IMR-90 (cell line): ENCODE results near the gene MAPK1. TPM values are rescaled to one million over a fixed set of nuclear protein-coding genes. Genes with fewer than 3 reads are reported as not detected.

Source experiments
- ATAC-seq: fragments of 200-7000 bp; cut with Tn5 transposase; 2 replicates; pipeline ENCODE4 v1.9.1; 2020; ENCODE audit warnings: low read depth, mild to moderate bottlenecking, moderate library complexity
- BruUV-seq: library from RNA; stranded (reverse); fragments of 400-500 nt; replicated peaks from 2 replicates; lab custom pipeline; 2021; lab: Mats Ljungman, UMichigan
- CTCF ChIA-PET: fragments of 300-600 bp; formaldehyde crosslinking; extraction: SDS; loops from one replicate; lab custom pipeline; 2021; ENCODE audit warnings: antibody characterized with exemption; lab: Yijun Ruan, JAX
- POLR2A ChIA-PET: fragments of 300-600 bp; sonication (Branson Sonifier 250); formaldehyde crosslinking; loops from one replicate; lab custom pipeline; 2022; ENCODE audit warnings: antibody characterized with exemption; ENCODE audit not compliant: unreplicated experiment; lab: Charles Lee
- DNase-seq: peaks from one replicate; pipeline ENCODE4 v3.0.0; 2013
- H2AFZ ChIP-seq: replicated peaks from 2 replicates; pipeline ENCODE3; 2013; ENCODE audit warnings: low read length, mild to moderate bottlenecking; ENCODE audit not compliant: poor library complexity
- H2AK5ac ChIP-seq: 2 replicates; pipeline ENCODE4 v1.6.1; 2013; ENCODE audit warnings: low read depth, low read length, inconsistent platforms
- H2AK9ac ChIP-seq: replicated peaks from 2 replicates; pipeline ENCODE3; 2013; ENCODE audit warnings: mild to moderate bottlenecking, low read depth, low read length, moderate library complexity; ENCODE audit not compliant: poor library complexity
- H2BK120ac ChIP-seq: 2 replicates; pipeline ENCODE4 v1.6.1; 2013; ENCODE audit warnings: low read depth, low read length, inconsistent platforms
- H2BK15ac ChIP-seq: 3 replicates; pipeline ENCODE4 v1.6.1; 2013; ENCODE audit warnings: low read depth, low read length, inconsistent platforms
- H2BK20ac ChIP-seq: 2 replicates; pipeline ENCODE4 v1.6.1; 2013; ENCODE audit warnings: low read depth, mild to moderate bottlenecking, inconsistent platforms, low read length, moderate library complexity
- H2BK5ac ChIP-seq: 2 replicates; pipeline ENCODE4 v1.6.1; 2013; ENCODE audit warnings: mild to moderate bottlenecking, low read depth, low read length, inconsistent platforms; ENCODE audit not compliant: poor library complexity, severe bottlenecking
- H3K14ac ChIP-seq: replicated peaks from 2 replicates; pipeline ENCODE4 v1.6.1; 2013; ENCODE audit warnings: low read depth, low read length, inconsistent platforms
- H3K18ac ChIP-seq: 2 replicates; pipeline ENCODE4 v1.6.1; 2013; ENCODE audit warnings: low read depth, low read length, control low read depth
- H3K23ac ChIP-seq: 2 replicates; pipeline ENCODE4 v1.6.1; 2013; ENCODE audit warnings: low read depth, low read length, inconsistent platforms
- H3K27ac ChIP-seq: 2 replicates; pipeline ENCODE4 v1.5.1; 2013; ENCODE audit warnings: mild to moderate bottlenecking, control low read depth, low read length; ENCODE audit not compliant: insufficient read depth
- H3K27me3 ChIP-seq: 2 replicates; pipeline ENCODE4 v1.6.1; 2013; ENCODE audit warnings: low read length; ENCODE audit not compliant: control insufficient read depth, insufficient read depth
- H3K36me3 ChIP-seq: 2 replicates; pipeline ENCODE4 v1.6.1; 2013; ENCODE audit warnings: low read length, mixed read lengths; ENCODE audit not compliant: control insufficient read depth, insufficient read depth
- H3K4ac ChIP-seq: 2 replicates; pipeline ENCODE4 v1.6.1; 2013; ENCODE audit warnings: low read depth, low read length, inconsistent platforms
- H3K4me1 ChIP-seq: 2 replicates; pipeline ENCODE4 v1.6.1; 2013; ENCODE audit warnings: low read length, mixed read lengths; ENCODE audit not compliant: control insufficient read depth, insufficient read depth
- H3K4me2 ChIP-seq: 2 replicates; pipeline ENCODE4 v1.6.1; 2013; ENCODE audit warnings: low read depth, mild to moderate bottlenecking, control low read depth, low read length, moderate library complexity
- H3K4me3 ChIP-seq: 2 replicates; pipeline ENCODE4 v1.5.1; 2013; ENCODE audit warnings: low read depth, mild to moderate bottlenecking, control low read depth, low read length, moderate library complexity; ENCODE audit not compliant: insufficient read depth
- H3K56ac ChIP-seq: 2 replicates; pipeline ENCODE4 v1.6.1; 2013; ENCODE audit warnings: low read length, inconsistent platforms; ENCODE audit not compliant: insufficient read depth; ENCODE audit errors: extremely low read depth
- H3K79me1 ChIP-seq, 2 experiments: 2 replicates each; pipeline ENCODE4 v1.6.1; 2013; ENCODE audit warnings: low read length in 2 of 2, inconsistent platforms in 1 of 2, low read depth in 1 of 2
- H3K9ac ChIP-seq: 2 replicates; pipeline ENCODE4 v1.6.1; 2013; ENCODE audit warnings: low read depth, low read length, control low read depth
- H3K9me1 ChIP-seq: 2 replicates; pipeline ENCODE4 v1.6.1; 2013; ENCODE audit warnings: low read length, inconsistent platforms; ENCODE audit not compliant: insufficient read depth
- H3K9me3 ChIP-seq: 2 replicates; pipeline ENCODE4 v1.6.1; 2013; ENCODE audit warnings: low read length; ENCODE audit not compliant: control insufficient read depth, insufficient read depth
- H4K20me1 ChIP-seq: 2 replicates; pipeline ENCODE4 v1.6.1; 2013; ENCODE audit warnings: low read length, inconsistent platforms; ENCODE audit not compliant: insufficient read depth
- H4K5ac ChIP-seq: 2 replicates; pipeline ENCODE4 v1.6.1; 2013; ENCODE audit warnings: mild to moderate bottlenecking, low read depth, low read length, control low read depth
- H4K8ac ChIP-seq, 2 experiments: 2 replicates each; pipeline ENCODE4 v1.6.1; 2013; ENCODE audit warnings: low read depth in 2 of 2, low read length in 2 of 2, control low read depth in 1 of 2, inconsistent platforms in 1 of 2
- H4K91ac ChIP-seq: 2 replicates; pipeline ENCODE4 v1.6.1; 2013; ENCODE audit warnings: low read depth, low read length, inconsistent platforms; ENCODE audit not compliant: insufficient read depth
- CEBPB ChIP-seq: IDR thresholded peaks from 2 replicates; pipeline ENCODE4 v1.6.1; 2012; ENCODE audit warnings: low read depth, low read length, improper control_type of control experiment
- CHD1 ChIP-seq: IDR thresholded peaks from 2 replicates; pipeline ENCODE4 v1.6.1; 2012; ENCODE audit warnings: low read depth, low read length, improper control_type of control experiment
- CTCF ChIP-seq: conservative IDR thresholded peaks from 2 replicates; pipeline ENCODE4 v1.5.1; 2012; ENCODE audit warnings: mild to moderate bottlenecking, low read depth, low read length, improper control_type of control experiment
- FOS ChIP-seq: fragments of 150-350 bp; IDR thresholded peaks from 2 replicates; pipeline ENCODE4 v1.6.1; 2016; ENCODE audit warnings: low read depth, low read length
- MAFK ChIP-seq: IDR thresholded peaks from 2 replicates; pipeline ENCODE4 v1.6.1; 2012; ENCODE audit warnings: low read depth, low read length, improper control_type of control experiment
- MXI1 ChIP-seq: IDR thresholded peaks from 2 replicates; pipeline ENCODE4 v1.6.1; 2012; ENCODE audit warnings: low read depth, mild to moderate bottlenecking, low read length, moderate library complexity, borderline replicate concordance
- NFE2L2 ChIP-seq: fragments of 150-350 bp; IDR thresholded peaks from 2 replicates; pipeline ENCODE4 v1.6.1; 2016; ENCODE audit warnings: low read depth, mild to moderate bottlenecking, low read length
- POLR2A ChIP-seq: IDR thresholded peaks from 2 replicates; pipeline ENCODE4 v1.6.1; 2012; ENCODE audit warnings: mild to moderate bottlenecking, low read depth, low read length
- RAD21 ChIP-seq: IDR thresholded peaks from 2 replicates; pipeline ENCODE4 v1.6.1; 2012; ENCODE audit warnings: low read length, improper control_type of control experiment
- RCOR1 ChIP-seq: IDR thresholded peaks from 2 replicates; pipeline ENCODE4 v1.6.1; 2012; ENCODE audit warnings: mild to moderate bottlenecking, low read length, improper control_type of control experiment; ENCODE audit not compliant: insufficient replicate concordance
- SMC3 ChIP-seq: fragments of 150-350 bp; IDR thresholded peaks from 2 replicates; pipeline ENCODE4 v1.6.1; 2016; ENCODE audit warnings: low read depth, mild to moderate bottlenecking, antibody characterized with exemption, low read length, moderate library complexity
- WGBS, 2 experiments: methylation state at CpG; one replicate each; pipeline versions ENCODE4 v1.1.5 to v1.1.7; 2013; ENCODE audit warnings: missing lambda C conversion rate in 2 of 2; ENCODE audit not compliant: insufficient read length in 1 of 2; ENCODE audit errors: extremely low coverage in 2 of 2; 5-methylcytosine and 5-hydroxymethylcytosine counted together
- dilution Hi-C: fragments of 300-500 bp; cut with HindIII; formaldehyde crosslinking; loops from one replicate; pipeline ENCODE4 v1.14.3; 2018; ENCODE audit warnings: low sequenced_read_pairs; ENCODE audit not compliant: unreplicated experiment
- in situ Hi-C: fragments of 300-500 bp; cut with MboI; formaldehyde crosslinking; loops from 3 replicates; pipeline ENCODE4 v1.14.3; 2019; ENCODE audit warnings: low sequenced_read_pairs, inconsistent platforms, mixed read lengths
- intact Hi-C: fragments of 100-400 bp; cut with micrococcal nuclease; formaldehyde crosslinking; loops from 2 replicates; pipeline ENCODE4 v1.10.0; 2022
- polyA plus RNA-seq, 3 experiments: library from polyadenylated mRNA; depleted of rRNA; stranded (reverse); fragments of >200 nt; gene quantifications; 2 replicates each; pipeline ENCODE4 v1.2.3, GENCODE V29; 2012; ENCODE audit warnings: low replicate concordance in 1 of 3
- total RNA-seq: library from RNA; depleted of rRNA; stranded (reverse); fragments of >200 nt; gene quantifications from 2 replicates; pipeline ENCODE4 v1.2.3, GENCODE V29; 2012

The MAPK1 gene
- total and polyA plus RNA-seq, 2 of the 4 experiments (the other 2 are of a cell fraction) = 41.0 to 51.3 TPM

DNA sequence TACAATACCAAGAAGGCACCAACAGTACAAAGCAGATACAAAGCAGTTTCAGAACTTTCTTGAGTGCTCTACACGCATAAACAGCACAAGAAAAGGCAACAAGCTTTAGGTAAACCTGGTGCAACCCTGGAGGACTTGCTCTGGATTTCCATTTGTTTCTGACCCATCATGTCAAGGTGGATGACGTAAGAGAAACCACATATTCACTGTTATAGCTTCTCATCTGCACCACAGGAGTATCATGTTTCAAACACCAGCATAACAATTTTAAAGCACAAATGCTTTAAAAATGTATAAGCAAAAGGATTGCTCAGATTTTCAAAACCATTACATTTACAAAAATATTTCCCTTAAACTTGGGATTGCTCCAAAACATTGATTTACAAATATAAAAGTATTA lies 106.8 kb downstream of the MAPK1 start:
- CTCF ChIA-PET = interaction anchor here (0.5 to 1.3 kb wide), 3 partner anchors 14 to 102 kb away, joined by 3 to 6 read pairs (median 3); no protein-coding TSS in a partner anchor
- 40% methylated on average over 1 of the region's 2 CpGs; no CpG with 5 or more reads in 1 of the 2 experiments for WGBS, 2 experiments
- Histone ChIP-seq H3K18ac (no peak overlapping the region), H3K23ac (no peak overlapping the region), H3K4ac (no peak overlapping the region), H2AK9ac (no peak overlapping the region), H3K9me3 (no peaks in the 10 kb centered on the region), H4K8ac (no peak overlapping the region), H4K20me1 (peaks cover 19% of the 10 kb centered on the region; the same call in 1 of the 2 replicates), H4K91ac (no peak overlapping the region), H3K4me1 (peaks cover 26% of the 10 kb centered on the region), H3K4me2 (peak overlapping the region; percentile 23; the same call in 1 of the 2 replicates), H3K79me1 (peaks cover 17 to 50% of the 10 kb centered on the region in 2 experiments), H3K36me3 (peaks cover 30% of the 10 kb centered on the region), H3K56ac (no peak overlapping the region), H3K14ac (no peak overlapping the region), H3K27me3 (no peaks in the 10 kb centered on the region), H2AK5ac (no peak overlapping the region), H2AFZ (no peak overlapping the region), H4K5ac (no peak overlapping the region), H3K4me3 (no peak overlapping the region), H2BK120ac (no peak overlapping the region), H2BK20ac (no peak overlapping the region), H3K9me1 (peaks cover 39% of the 10 kb centered on the region), H3K27ac (no peak overlapping the region), H2BK15ac (no peak overlapping the region), H2BK5ac (peak overlapping the region; percentile 99), H3K9ac (no peak overlapping the region)
- dilution Hi-C loops (no loop called here), intact Hi-C loops (loop anchor here (5.0 kb wide), 1 partner anchor 107 kb away; the partner anchor contains the start of gene MAPK1), in situ Hi-C loops (no loop called here)
- POLR2A ChIA-PET = no interaction called here
- ATAC-seq (peak; percentile 53), DNase-seq (peak; percentile 98)
- no TSS peak for BruUV-seq
- TF ChIP-seq POLR2A (no peak), CHD1 (no peak), SMC3 (no peak), RCOR1 (no peak), MXI1 (no peak), RAD21 (no peak), NFE2L2 (no peak), FOS (peak; percentile 44; the same call in 1 of the 2 replicates), CEBPB (peak; percentile 88), MAFK (0 out of 2 replicates have a peak, but pooled peaks have one; percentile 6), CTCF (no peak)
